Lower lobe of right lung (tissue), 2 donors: Measurements from ENCODE around the gene ADRA2C. TPM values are rescaled to one million over a fixed set of nuclear protein-coding genes. Genes with fewer than 3 reads are reported as not detected.

ENCODE experiments used
- ATAC-seq, 2 donors: fragments of 200-7000 bp; cut with Tn5 transposase; one replicate each; pipeline ENCODE4 v1.9.1; 2020 to 2022; ENCODE audit warnings: mild to moderate bottlenecking in 2 of 2, moderate library complexity in 2 of 2
- DNase-seq: peaks from one replicate; pipeline ENCODE4 v3.0.0-alpha.2; 2020
- H3K27ac ChIP-seq: fragments of 200-600 bp; one replicate; pipeline ENCODE4 v1.8.0; 2022
- H3K27me3 ChIP-seq: fragments of 200-600 bp; one replicate; pipeline ENCODE4 v1.8.0; 2022; ENCODE audit warnings: low read depth
- H3K36me3 ChIP-seq: fragments of 200-600 bp; one replicate; pipeline ENCODE4 v1.8.0; 2022; ENCODE audit warnings: mild to moderate bottlenecking
- H3K4me1 ChIP-seq: fragments of 200-600 bp; one replicate; pipeline ENCODE4 v1.8.0; 2022
- H3K4me3 ChIP-seq: fragments of 200-600 bp; one replicate; pipeline ENCODE4 v1.8.0; 2022; ENCODE audit warnings: mild to moderate bottlenecking
- H3K9me3 ChIP-seq: fragments of 200-600 bp; one replicate; pipeline ENCODE4 v1.8.0; 2022
- intact Hi-C: fragments of 100-400 bp; cut with DNase I; formaldehyde crosslinking; loops from one replicate; pipeline ENCODE4 v1.11.0; 2022
- total RNA-seq: library from RNA; stranded (reverse); fragmentation: NEBNext Ultra II Directional; extraction: Animal tissue kit (Norgen Biotek cat#: 25700); gene quantifications from one replicate; pipeline ENCODE4 v1.2.1, GENCODE V29; 2021
- TF ChIP-seq, protein P1 (sequence below): fragments of 200-600 bp; IDR thresholded peaks from one replicate; pipeline ENCODE4 v1.8.0; 2022; ENCODE audit warnings: antibody characterized with exemption, mild to moderate bottlenecking
- donor health status: DM: no; HTN: yes; CAD: no; lungs with severe emphysema.

Gene ADRA2C
- total RNA-seq, 1 donor from 2014 or later: 2.5 TPM

GRCh38 chr4:3793545-3793944 is 27.4 kb downstream of the ADRA2C start:
- Histone ChIP-seq H3K4me3 (no peak overlapping the region), H3K9me3 (no peaks in the 10 kb centered on the region), H3K27me3 (no peaks in the 10 kb centered on the region), H3K4me1 (no peaks in the 10 kb centered on the region), H3K27ac (no peak overlapping the region), H3K36me3 (no peaks in the 10 kb centered on the region)
- intact Hi-C loops: no loop called here
- TF ChIP-seq, protein P1, sequence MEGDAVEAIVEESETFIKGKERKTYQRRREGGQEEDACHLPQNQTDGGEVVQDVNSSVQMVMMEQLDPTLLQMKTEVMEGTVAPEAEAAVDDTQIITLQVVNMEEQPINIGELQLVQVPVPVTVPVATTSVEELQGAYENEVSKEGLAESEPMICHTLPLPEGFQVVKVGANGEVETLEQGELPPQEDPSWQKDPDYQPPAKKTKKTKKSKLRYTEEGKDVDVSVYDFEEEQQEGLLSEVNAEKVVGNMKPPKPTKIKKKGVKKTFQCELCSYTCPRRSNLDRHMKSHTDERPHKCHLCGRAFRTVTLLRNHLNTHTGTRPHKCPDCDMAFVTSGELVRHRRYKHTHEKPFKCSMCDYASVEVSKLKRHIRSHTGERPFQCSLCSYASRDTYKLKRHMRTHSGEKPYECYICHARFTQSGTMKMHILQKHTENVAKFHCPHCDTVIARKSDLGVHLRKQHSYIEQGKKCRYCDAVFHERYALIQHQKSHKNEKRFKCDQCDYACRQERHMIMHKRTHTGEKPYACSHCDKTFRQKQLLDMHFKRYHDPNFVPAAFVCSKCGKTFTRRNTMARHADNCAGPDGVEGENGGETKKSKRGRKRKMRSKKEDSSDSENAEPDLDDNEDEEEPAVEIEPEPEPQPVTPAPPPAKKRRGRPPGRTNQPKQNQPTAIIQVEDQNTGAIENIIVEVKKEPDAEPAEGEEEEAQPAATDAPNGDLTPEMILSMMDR: no peak
- DNase-seq (peak; percentile 26), ATAC-seq (no peak)

DNA sequence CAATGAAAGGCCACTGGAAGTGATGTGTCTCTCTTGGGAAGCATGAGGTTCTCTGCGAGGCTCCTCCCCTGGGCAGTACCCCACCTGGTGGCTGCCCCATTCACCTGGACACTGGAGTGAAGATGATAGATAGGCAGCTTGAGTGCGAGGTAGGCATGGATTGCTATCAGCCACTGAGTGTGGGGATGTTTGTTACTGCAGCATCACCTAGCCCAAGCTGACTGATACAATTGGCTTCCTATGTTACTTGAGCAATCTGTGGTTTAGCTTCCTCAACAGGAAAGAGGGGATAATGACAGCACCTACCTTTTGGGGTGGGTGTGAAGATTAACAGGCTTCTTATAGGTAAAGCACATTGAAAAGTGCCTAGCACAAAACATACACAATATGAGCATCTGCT is 30.8 kb downstream of the ADRA2C start:
- no peak overlapping the region for H3K4me3 ChIP-seq
- intact Hi-C loops: no loop called here
- H3K9me3 ChIP-seq: no peaks in the 10 kb centered on the region
- TF ChIP-seq, protein P1: no peak
- peak; percentile 5 for DNase-seq
- ATAC-seq: no peak
- peaks cover 8% of the 10 kb centered on the region for H3K27me3 ChIP-seq
- H3K4me1 ChIP-seq: no peaks in the 10 kb centered on the region
- H3K36me3 ChIP-seq: no peaks in the 10 kb centered on the region
- H3K27ac ChIP-seq: no peak overlapping the region

DNA sequence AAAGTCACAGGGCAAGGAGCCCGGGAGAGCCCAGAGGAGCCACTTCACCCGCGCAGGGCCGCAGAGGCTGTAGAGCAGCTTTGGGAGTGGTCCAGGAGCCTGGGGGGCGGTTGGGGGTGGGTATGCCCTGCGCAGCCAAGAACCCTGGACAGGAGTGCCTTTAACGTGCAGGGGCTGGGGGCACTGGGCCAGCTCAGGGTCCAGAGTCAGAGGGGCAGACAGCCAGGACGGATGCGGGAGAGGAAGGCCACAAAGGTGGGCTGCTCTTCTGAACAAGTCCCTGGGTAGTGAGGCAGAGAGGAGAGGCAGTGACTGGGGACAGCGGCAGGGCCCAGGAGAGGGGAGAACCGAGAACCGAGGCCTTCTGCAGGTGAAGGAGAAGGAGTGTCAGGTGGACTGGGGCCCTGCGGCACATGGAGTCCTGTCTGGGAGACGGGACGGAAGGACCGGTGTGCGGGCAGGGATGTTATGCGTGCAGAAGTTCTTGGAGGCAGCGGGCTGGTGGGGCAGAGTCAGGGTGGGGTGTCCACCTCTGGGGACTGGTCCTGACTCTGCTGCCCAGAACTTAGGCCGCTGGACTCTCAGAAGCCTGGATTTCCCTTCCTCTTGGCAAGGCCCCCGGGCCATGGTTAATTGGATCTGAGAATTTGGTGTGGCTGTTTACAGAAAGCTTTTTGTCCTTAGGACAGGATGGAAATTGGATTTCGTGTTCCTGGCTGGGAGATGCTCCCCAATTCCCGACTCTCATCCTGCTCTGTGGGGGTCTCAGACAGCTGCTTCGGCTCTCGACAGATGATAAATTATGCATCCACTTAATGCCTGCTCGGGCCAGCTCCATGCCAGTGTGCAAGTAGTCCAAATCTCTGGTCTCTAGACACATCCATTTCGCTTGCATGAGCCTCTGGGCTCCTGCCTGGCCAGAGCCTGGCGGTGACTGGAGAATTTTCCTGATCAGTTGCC is 31.9 kb downstream of the ADRA2C start:
- Histone ChIP-seq H3K9me3 (no peaks in the 10 kb centered on the region), H3K36me3 (no peaks in the 10 kb centered on the region), H3K4me1 (no peaks in the 10 kb centered on the region), H3K27me3 (peaks cover 11% of the 10 kb centered on the region), H3K4me3 (no peak overlapping the region), H3K27ac (no peak overlapping the region)
- intact Hi-C loops: no loop called here
- TF ChIP-seq, protein P1: no peak
- DNase-seq (peak; percentile 32), ATAC-seq (no peak)

GRCh38 chr4:3799496-3799895 is 33.3 kb downstream of the ADRA2C start:
- intact Hi-C loops: no loop called here
- DNase-seq: peak; percentile 44
- no peaks in the 10 kb centered on the region for H3K4me1 ChIP-seq
- peaks cover 20% of the 10 kb centered on the region for H3K27me3 ChIP-seq
- no peak for ATAC-seq
- TF ChIP-seq, protein P1: no peak
- H3K36me3 ChIP-seq: no peaks in the 10 kb centered on the region
- H3K27ac ChIP-seq: no peak overlapping the region
- no peak overlapping the region for H3K4me3 ChIP-seq
- no peaks in the 10 kb centered on the region for H3K9me3 ChIP-seq

DNA sequence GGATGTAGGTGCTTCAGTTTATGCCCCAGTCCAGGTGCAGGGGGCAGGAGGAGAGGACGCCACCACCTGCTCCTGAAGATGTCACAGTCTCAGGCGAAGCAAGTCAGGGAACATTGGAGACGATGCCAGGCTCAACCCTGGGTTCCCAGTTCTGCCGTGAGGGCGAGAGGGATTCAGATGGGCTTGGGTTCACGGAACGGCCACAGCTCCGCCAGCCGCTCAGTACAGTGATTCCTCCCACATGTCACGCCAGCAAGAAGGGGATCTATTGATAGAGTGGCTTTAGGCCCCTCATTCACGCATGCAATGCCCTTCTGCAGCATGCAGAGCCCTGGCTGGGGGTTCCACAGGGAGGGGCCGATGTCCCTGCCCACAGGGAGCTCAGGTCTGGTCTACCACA is 34.2 kb downstream of the ADRA2C start:
- no peaks in the 10 kb centered on the region for H3K36me3 ChIP-seq
- no peak overlapping the region for H3K27ac ChIP-seq
- peaks cover 20% of the 10 kb centered on the region for H3K27me3 ChIP-seq
- TF ChIP-seq, protein P1: no peak
- no peak overlapping the region for H3K4me3 ChIP-seq
- no peaks in the 10 kb centered on the region for H3K9me3 ChIP-seq
- no peaks in the 10 kb centered on the region for H3K4me1 ChIP-seq
- ATAC-seq (no peak), DNase-seq (peak; percentile 30)
- intact Hi-C loops: no loop called here
